Measurements from ENCODE around the gene CD58. TPM values are rescaled to one million over a fixed set of nuclear protein-coding genes. Genes with fewer than 3 reads are reported as not detected.

The CD58 gene
- polyA plus RNA-seq, 1 of the 3 experiments (the other 2 are of a cell fraction), result 18.1 TPM

DNA sequence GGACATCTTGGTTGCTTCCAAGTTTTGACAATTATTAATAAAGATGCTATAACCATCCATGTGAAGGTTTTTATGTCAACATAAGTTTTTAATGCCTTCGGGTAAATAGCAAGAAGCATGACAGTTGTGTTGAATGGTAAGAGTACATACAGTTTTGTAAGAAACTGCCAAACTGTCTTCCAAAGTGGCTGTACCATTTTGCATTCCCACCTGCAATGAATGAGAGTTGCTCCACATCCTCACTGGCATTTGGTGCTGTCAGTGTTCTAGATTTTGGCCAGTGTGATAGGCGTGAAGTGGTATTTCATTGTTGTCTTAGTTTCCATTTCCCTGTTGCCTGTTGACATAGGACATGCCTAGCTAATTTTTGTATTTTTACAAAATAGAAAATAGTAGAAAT is 45.4 kb downstream of the CD58 start:
- H3K9me3 ChIP-seq, result no peaks in the 10 kb centered on the region
- H3K9ac ChIP-seq, result no peak overlapping the region
- H3K79me2 ChIP-seq (ENCODE audit: insufficient read depth), result no peaks in the 10 kb centered on the region
- no peak for DNase-seq
- H3K4me1 ChIP-seq (ENCODE audit: control insufficient read depth in 1 of 2, insufficient read depth in 2 of 2, low read depth in 1 of 2, low read length in 1 of 2), result no peaks in the 10 kb centered on the region
- no peaks in the 10 kb centered on the region for H3K9me2 ChIP-seq
- ChIA-PET POLR2A (no interaction called here), CTCF (interaction anchor here (1.0 kb wide), 1 partner anchor 15 kb away, joined by 3 read pairs; no protein-coding TSS in a partner anchor)
- H3F3A ChIP-seq (replicated peaks; ENCODE audit: insufficient read depth), result peaks cover 15% of the 10 kb centered on the region
- no peaks in the 10 kb centered on the region for H4K20me1 ChIP-seq (ENCODE audit: insufficient read depth)
- WGBS (ENCODE audit: low lambda C conversion rate), result 97% methylated on average over 2 of the region's 2 CpGs
- no peak overlapping the region for H3K27ac ChIP-seq (ENCODE audit: low read depth in 2 of 2, low read length in 1 of 2)
- H3K27me3 ChIP-seq (ENCODE audit: insufficient read depth), result no peaks in the 10 kb centered on the region
- H3K36me3 ChIP-seq (replicated peaks in 1 of 2; ENCODE audit: control insufficient read depth in 1 of 2, insufficient read depth in 2 of 2, low read length in 1 of 2), result peaks cover 0 to 7% of the 10 kb centered on the region in 2 experiments
- TF ChIP-seq RFX5 (IDR thresholded peaks at IDR 0.05; ENCODE audit: low read length) (no peak), GATA2 (CRISPR knock-in tag; IDR thresholded peaks at IDR 0.05) (no peak), NRF1 (IDR thresholded peaks at IDR 0.05; ENCODE audit: low read depth, low read length) (no peak), JUND (IDR thresholded peaks at IDR 0.05) (no peak), ELF1 (IDR thresholded peaks at IDR 0.05) (no peak), RAD21 (IDR thresholded peaks at IDR 0.05; ENCODE audit: low read length) (no peak), POLR2AphosphoS5 (IDR thresholded peaks at IDR 0.05; ENCODE audit: low read depth, low read length) (no peak), YY1 (IDR thresholded peaks at IDR 0.05; ENCODE audit: low read depth) (no peak), TAF1 (IDR thresholded peaks at IDR 0.05; ENCODE audit: borderline replicate concordance, low read depth, low read length) (no peak), MXI1 (IDR thresholded peaks at IDR 0.05; ENCODE audit: low read depth, low read length) (no peak), SIN3A (IDR thresholded peaks at IDR 0.05; ENCODE audit: borderline replicate concordance, low read depth, low read length) (no peak), MEF2A (IDR thresholded peaks at IDR 0.05; ENCODE audit: borderline replicate concordance, low read depth) (no peak), EZH2phosphoT487 (IDR thresholded peaks at IDR 0.05; ENCODE audit: borderline replicate concordance, low read depth) (no peak)
- TF ChIP-seq, protein P1, sequence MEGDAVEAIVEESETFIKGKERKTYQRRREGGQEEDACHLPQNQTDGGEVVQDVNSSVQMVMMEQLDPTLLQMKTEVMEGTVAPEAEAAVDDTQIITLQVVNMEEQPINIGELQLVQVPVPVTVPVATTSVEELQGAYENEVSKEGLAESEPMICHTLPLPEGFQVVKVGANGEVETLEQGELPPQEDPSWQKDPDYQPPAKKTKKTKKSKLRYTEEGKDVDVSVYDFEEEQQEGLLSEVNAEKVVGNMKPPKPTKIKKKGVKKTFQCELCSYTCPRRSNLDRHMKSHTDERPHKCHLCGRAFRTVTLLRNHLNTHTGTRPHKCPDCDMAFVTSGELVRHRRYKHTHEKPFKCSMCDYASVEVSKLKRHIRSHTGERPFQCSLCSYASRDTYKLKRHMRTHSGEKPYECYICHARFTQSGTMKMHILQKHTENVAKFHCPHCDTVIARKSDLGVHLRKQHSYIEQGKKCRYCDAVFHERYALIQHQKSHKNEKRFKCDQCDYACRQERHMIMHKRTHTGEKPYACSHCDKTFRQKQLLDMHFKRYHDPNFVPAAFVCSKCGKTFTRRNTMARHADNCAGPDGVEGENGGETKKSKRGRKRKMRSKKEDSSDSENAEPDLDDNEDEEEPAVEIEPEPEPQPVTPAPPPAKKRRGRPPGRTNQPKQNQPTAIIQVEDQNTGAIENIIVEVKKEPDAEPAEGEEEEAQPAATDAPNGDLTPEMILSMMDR (IDR thresholded peaks at IDR 0.05), result no peak
- TF ChIP-seq, protein P2, sequence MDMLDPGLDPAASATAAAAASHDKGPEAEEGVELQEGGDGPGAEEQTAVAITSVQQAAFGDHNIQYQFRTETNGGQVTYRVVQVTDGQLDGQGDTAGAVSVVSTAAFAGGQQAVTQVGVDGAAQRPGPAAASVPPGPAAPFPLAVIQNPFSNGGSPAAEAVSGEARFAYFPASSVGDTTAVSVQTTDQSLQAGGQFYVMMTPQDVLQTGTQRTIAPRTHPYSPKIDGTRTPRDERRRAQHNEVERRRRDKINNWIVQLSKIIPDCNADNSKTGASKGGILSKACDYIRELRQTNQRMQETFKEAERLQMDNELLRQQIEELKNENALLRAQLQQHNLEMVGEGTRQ (IDR thresholded peaks at IDR 0.05; ENCODE audit: borderline replicate concordance, low read depth, low read length), result no peak
- TF ChIP-seq, protein P3, sequence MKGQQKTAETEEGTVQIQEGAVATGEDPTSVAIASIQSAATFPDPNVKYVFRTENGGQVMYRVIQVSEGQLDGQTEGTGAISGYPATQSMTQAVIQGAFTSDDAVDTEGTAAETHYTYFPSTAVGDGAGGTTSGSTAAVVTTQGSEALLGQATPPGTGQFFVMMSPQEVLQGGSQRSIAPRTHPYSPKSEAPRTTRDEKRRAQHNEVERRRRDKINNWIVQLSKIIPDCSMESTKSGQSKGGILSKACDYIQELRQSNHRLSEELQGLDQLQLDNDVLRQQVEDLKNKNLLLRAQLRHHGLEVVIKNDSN (IDR thresholded peaks at IDR 0.05; ENCODE audit: borderline replicate concordance, low read depth), result no peak
- TF ChIP-seq, protein P4, sequence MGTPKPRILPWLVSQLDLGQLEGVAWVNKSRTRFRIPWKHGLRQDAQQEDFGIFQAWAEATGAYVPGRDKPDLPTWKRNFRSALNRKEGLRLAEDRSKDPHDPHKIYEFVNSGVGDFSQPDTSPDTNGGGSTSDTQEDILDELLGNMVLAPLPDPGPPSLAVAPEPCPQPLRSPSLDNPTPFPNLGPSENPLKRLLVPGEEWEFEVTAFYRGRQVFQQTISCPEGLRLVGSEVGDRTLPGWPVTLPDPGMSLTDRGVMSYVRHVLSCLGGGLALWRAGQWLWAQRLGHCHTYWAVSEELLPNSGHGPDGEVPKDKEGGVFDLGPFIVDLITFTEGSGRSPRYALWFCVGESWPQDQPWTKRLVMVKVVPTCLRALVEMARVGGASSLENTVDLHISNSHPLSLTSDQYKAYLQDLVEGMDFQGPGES (IDR thresholded peaks at IDR 0.05; ENCODE audit: low read depth, low read length), result no peak
- no peak overlapping the region for H2AFZ ChIP-seq (ENCODE audit: low read depth)
- H3K4me2 ChIP-seq, result no peak overlapping the region
- no peak overlapping the region for H3K4me3 ChIP-seq (ENCODE audit: low read depth in 2 of 2, low read length in 1 of 2)
